HepG2 (cell line): ENCODE measurements around the gene PPM1H. TPM values are rescaled to one million over a fixed set of nuclear protein-coding genes. Genes with fewer than 3 reads are reported as not detected.

Experiments
- ATAC-seq: fragments of 200-7000 bp; cut with Tn5 transposase; 3 replicates; pipeline ENCODE4 v1.9.1; 2020; ENCODE audit warnings: mild to moderate bottlenecking, moderate library complexity
- BruUV-seq: library from RNA; stranded (reverse); fragments of 400-500 nt; replicated peaks from 2 replicates; lab custom pipeline; 2021; lab: Mats Ljungman, UMichigan
- CTCF ChIA-PET: fragments of 300-600 bp; formaldehyde crosslinking; extraction: SDS; loops from one replicate; lab custom pipeline; 2021; ENCODE audit warnings: low total read pairs, inconsistent platforms, low intra/inter-chr PET ratio; lab: Yijun Ruan, JAX
- POLR2A ChIA-PET: fragments of 350-600 bp; sonication (Branson Sonifier 250); formaldehyde crosslinking; loops from one replicate; lab custom pipeline; 2020; ENCODE audit warnings: antibody characterized with exemption, inconsistent platforms; lab: Yijun Ruan, JAX
- DNase-seq: peaks from one replicate; pipeline ENCODE4 v3.0.0-alpha.2; 2015; ENCODE audit warnings: low spot score
- FAIRE-seq: peaks from 3 replicates; lab custom pipeline; 2011; peaks lifted over from hg19 to GRCh38; lab: Jason Lieb, UNC
- H2AFZ ChIP-seq: one replicate; pipeline ENCODE4 v1.6.1; 2011; ENCODE audit warnings: low read length, inconsistent platforms
- H3K27ac ChIP-seq: fragments of 300-600 bp; 3 replicates; pipeline ENCODE4 v1.8.0; 2011; ENCODE audit warnings: mixed run types, mild to moderate bottlenecking, mixed read lengths, low read length, inconsistent platforms; ENCODE audit not compliant: insufficient read depth; ENCODE audit errors: extremely low read length
- H3K27me3 ChIP-seq, 2 experiments: fragments of 200-600 bp in 1 of 2; 2 replicates in 1 of 2; 3 replicates in 1 of 2; pipeline versions ENCODE4 v1.6.0 to v1.8.0; 2011; ENCODE audit warnings: low read length in 2 of 2, mild to moderate bottlenecking in 2 of 2, moderate library complexity in 2 of 2, inconsistent platforms in 1 of 2; ENCODE audit not compliant: insufficient read depth in 2 of 2, control insufficient read depth in 1 of 2
- H3K36me3 ChIP-seq, 2 experiments: fragments of 200-600 bp in 1 of 2; replicated peaks in 1 of 2; 2 replicates in 1 of 2; 3 replicates in 1 of 2; pipeline versions ENCODE4 v1.5.1 to v1.8.0; 2011; ENCODE audit warnings: low read length in 2 of 2, inconsistent platforms in 1 of 2; ENCODE audit not compliant: insufficient read depth in 2 of 2, control insufficient read depth in 1 of 2
- H3K4me1 ChIP-seq: 2 replicates; pipeline ENCODE4 v1.5.1; 2012; ENCODE audit warnings: low read length, inconsistent platforms; ENCODE audit not compliant: insufficient read depth
- H3K4me2 ChIP-seq: 2 replicates; pipeline ENCODE4 v1.6.0; 2011; ENCODE audit warnings: low read depth, low read length, inconsistent platforms
- H3K4me3 ChIP-seq, 3 experiments: fragments of 200-600 bp in 1 of 3; sonication (generic), shearing (Covaris generic) in 1 of 3; replicated peaks in 1 of 3; 2 replicates each; pipeline ENCODE4 v1.5.1; 2011 to 2016; ENCODE audit warnings: low read length in 3 of 3, inconsistent platforms in 2 of 3, low read depth in 2 of 3, mild to moderate bottlenecking in 2 of 3, control low read depth in 1 of 3, mixed read lengths in 1 of 3; ENCODE audit not compliant: insufficient read depth in 1 of 3
- H3K79me2 ChIP-seq: one replicate; pipeline ENCODE4 v1.6.1; 2011; ENCODE audit warnings: low read length, inconsistent platforms; ENCODE audit not compliant: insufficient read depth
- H3K9ac ChIP-seq: 2 replicates; pipeline ENCODE4 v1.6.0; 2011; ENCODE audit warnings: mild to moderate bottlenecking, low read depth, low read length, inconsistent platforms; ENCODE audit not compliant: insufficient read depth
- H3K9me3 ChIP-seq: 2 replicates; pipeline ENCODE4 v1.5.1; 2012; ENCODE audit warnings: mild to moderate bottlenecking, low read length
- H4K20me1 ChIP-seq: 2 replicates; pipeline ENCODE4 v1.6.0; 2011; ENCODE audit warnings: inconsistent platforms, mild to moderate bottlenecking, low read length, moderate library complexity; ENCODE audit not compliant: insufficient read depth
- ARNT2 ChIP-seq: sonication (generic); formaldehyde crosslinking; IDR thresholded peaks from 2 replicates; pipeline ENCODE4 v1.8.0; 2022; ENCODE audit warnings: mild to moderate bottlenecking, low read depth, missing genetic modification reagents, moderate library complexity
- MBNL3 ChIP-seq: fragments of 250-450 bp; sonication (Bioruptor Pico); conservative IDR thresholded peaks from 2 replicates; pipeline ENCODE4 v1.8.0; 2022; ENCODE audit warnings: mild to moderate bottlenecking, inconsistent platforms
- NPAS2 ChIP-seq: sonication (generic); formaldehyde crosslinking; IDR thresholded peaks from 2 replicates; pipeline ENCODE4 v1.8.0; 2022; ENCODE audit warnings: mild to moderate bottlenecking, missing genetic modification reagents, borderline replicate concordance
- PHF8 ChIP-seq: sonication (generic); formaldehyde crosslinking; IDR thresholded peaks from 2 replicates; pipeline ENCODE4 v1.5.0; 2020; ENCODE audit warnings: missing genetic modification reagents
- RARA ChIP-seq: IDR thresholded peaks from 2 replicates; pipeline ENCODE4 v1.6.1; 2016; ENCODE audit warnings: missing genetic modification reagents, missing compliant biosample characterization
- TBL1XR1 ChIP-seq: fragments of 150-350 bp; IDR thresholded peaks from 2 replicates; pipeline ENCODE4 v1.6.1; 2014; ENCODE audit warnings: borderline replicate concordance, low read length; ENCODE audit not compliant: partially characterized antibody
- ZBTB21 ChIP-seq: sonication (generic); formaldehyde crosslinking; IDR thresholded peaks from 2 replicates; pipeline ENCODE4 v1.4.0; 2020; ENCODE audit warnings: missing genetic modification reagents
- ZIK1 ChIP-seq: sonication (generic); formaldehyde crosslinking; IDR thresholded peaks from 2 replicates; pipeline ENCODE4 v1.5.0; 2020; ENCODE audit warnings: mild to moderate bottlenecking, low read depth, missing genetic modification reagents, borderline replicate concordance
- ZNF746 ChIP-seq: sonication (generic); formaldehyde crosslinking; IDR thresholded peaks from 2 replicates; pipeline ENCODE4 v1.8.0; 2022; ENCODE audit warnings: mild to moderate bottlenecking, missing genetic modification reagents
- WGBS: methylation state at CpG from one replicate; pipeline ENCODE4 v1.1.6; 2017; ENCODE audit warnings: low lambda C conversion rate; 5-methylcytosine and 5-hydroxymethylcytosine counted together
- in situ Hi-C: cut with HindIII; loops from 2 replicates; pipeline ENCODE4 v1.10.0; 2017; ENCODE audit warnings: low pct_unique_long_range_greater_than_20kb; ENCODE audit not compliant: extremely low pct_ligation_motif_present
- intact Hi-C: fragments of 100-400 bp; cut with micrococcal nuclease; formaldehyde crosslinking; loops from one replicate; pipeline ENCODE4 v1.10.0; 2022; ENCODE audit not compliant: unreplicated experiment
- polyA plus RNA-seq, 8 experiments: library from polyadenylated mRNA; depleted of rRNA in 3 of 8; stranded (reverse) in 7 of 8; unstranded in 1 of 8; fragments of >200 nt; fragmentation: Illumina TruSeq in 4 of 8; extraction: Trizol in 4 of 8; gene quantifications; 2 replicates each; pipeline versions ENCODE4 v1.2.1 to v1.2.3, GENCODE V29; 2011 to 2016; ENCODE audit warnings: low read depth in 4 of 8, missing spikeins in 1 of 8, mixed read lengths in 1 of 8; ENCODE audit not compliant: insufficient read depth in 1 of 8
- total RNA-seq, 5 experiments: library from RNA; depleted of rRNA; stranded (reverse); fragments of >200 nt; fragmentation: Illumina TruSeq; extraction: Trizol; gene quantifications; 2 replicates each; pipeline ENCODE4 v1.2.3, GENCODE V29; 2016; ENCODE audit warnings: low read depth in 1 of 5
- TF ChIP-seq, protein P1 (sequence below): sonication (generic); formaldehyde crosslinking; IDR thresholded peaks from 2 replicates; pipeline ENCODE4 v1.5.0; 2020; ENCODE audit warnings: missing genetic modification reagents

The PPM1H gene
- total and polyA plus RNA-seq, 2 of the 13 experiments (the other 11 are each of a cell fraction or from before 2014, with no cell fraction given): 29.1 to 38.1 TPM

DNA sequence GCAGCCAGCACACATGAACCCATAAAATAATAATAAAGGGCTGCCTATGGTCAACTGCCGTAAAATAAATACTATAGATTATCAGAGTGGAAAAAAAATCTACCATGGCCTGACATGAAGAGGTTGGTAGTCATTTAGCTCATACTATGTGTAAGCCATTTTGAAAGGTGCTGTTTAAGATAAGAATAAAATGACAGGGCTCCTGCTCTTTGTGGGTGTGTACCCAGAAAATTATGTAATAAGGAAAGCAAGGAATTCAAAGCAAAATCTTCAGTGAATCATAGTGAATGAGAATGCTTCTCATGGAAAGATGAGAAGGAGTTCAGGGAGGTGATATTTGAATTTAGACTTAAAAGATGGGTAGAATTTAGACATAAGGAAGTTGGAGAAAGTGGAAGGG lies 42.9 kb upstream of the PPM1H start:
- ChIA-PET POLR2A (no interaction called here), CTCF (no interaction called here)
- in situ Hi-C loops: no loop called here
- WGBS: 95% methylated on average over 1 of the region's 1 CpG
- no peak overlapping the region for H2AFZ ChIP-seq
- DNase-seq (no peak), ATAC-seq (no peak), FAIRE-seq (no peak)
- no peaks in the 10 kb centered on the region for H3K36me3 ChIP-seq
- no peak for TF ChIP-seq TBL1XR1
- TF ChIP-seq ZBTB21 (CRISPR knock-in tag): no peak
- no peak for TF ChIP-seq PHF8 (CRISPR knock-in tag)
- no peak for TF ChIP-seq RARA (CRISPR knock-in tag)
- TF ChIP-seq, protein P1, sequence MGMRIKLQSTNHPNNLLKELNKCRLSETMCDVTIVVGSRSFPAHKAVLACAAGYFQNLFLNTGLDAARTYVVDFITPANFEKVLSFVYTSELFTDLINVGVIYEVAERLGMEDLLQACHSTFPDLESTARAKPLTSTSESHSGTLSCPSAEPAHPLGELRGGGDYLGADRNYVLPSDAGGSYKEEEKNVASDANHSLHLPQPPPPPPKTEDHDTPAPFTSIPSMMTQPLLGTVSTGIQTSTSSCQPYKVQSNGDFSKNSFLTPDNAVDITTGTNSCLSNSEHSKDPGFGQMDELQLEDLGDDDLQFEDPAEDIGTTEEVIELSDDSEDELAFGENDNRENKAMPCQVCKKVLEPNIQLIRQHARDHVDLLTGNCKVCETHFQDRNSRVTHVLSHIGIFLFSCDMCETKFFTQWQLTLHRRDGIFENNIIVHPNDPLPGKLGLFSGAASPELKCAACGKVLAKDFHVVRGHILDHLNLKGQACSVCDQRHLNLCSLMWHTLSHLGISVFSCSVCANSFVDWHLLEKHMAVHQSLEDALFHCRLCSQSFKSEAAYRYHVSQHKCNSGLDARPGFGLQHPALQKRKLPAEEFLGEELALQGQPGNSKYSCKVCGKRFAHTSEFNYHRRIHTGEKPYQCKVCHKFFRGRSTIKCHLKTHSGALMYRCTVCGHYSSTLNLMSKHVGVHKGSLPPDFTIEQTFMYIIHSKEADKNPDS (CRISPR knock-in tag): no peak
- no peak for TF ChIP-seq NPAS2 (CRISPR knock-in tag)
- TF ChIP-seq MBNL3 (CRISPR knock-in tag): no peak
- TF ChIP-seq ZIK1 (CRISPR knock-in tag): no peak
- TF ChIP-seq ARNT2: no peak
- TF ChIP-seq ZNF746 (CRISPR knock-in tag): no peak
- no peaks in the 10 kb centered on the region for H3K79me2 ChIP-seq
- no peaks in the 10 kb centered on the region for H4K20me1 ChIP-seq
- intact Hi-C loops: no loop called here
- peaks cover 6% of the 10 kb centered on the region; the same call in 1 of the 2 replicates for H3K4me1 ChIP-seq
- no peaks in the 10 kb centered on the region for H3K9me3 ChIP-seq
- no peak overlapping the region for H3K27ac ChIP-seq
- H3K9ac ChIP-seq: no peak overlapping the region
- H3K27me3 ChIP-seq: peaks cover 0 to 1% of the 10 kb centered on the region in 2 experiments; a peak in 1 of 5 replicates
- BruUV-seq: no TSS peak
- H3K4me3 ChIP-seq: no peak overlapping the region
- H3K4me2 ChIP-seq: no peak overlapping the region
